Limb (tissue), 2 donors: Measurements from ENCODE around the gene ABCA7.
"Not testable (repeated sequence)": the region's sequence is repeated elsewhere in the genome, so short reads cannot be mapped to it uniquely, and the experiment has no call there.

ENCODE experiments used
- DNase-seq, 2 donors: peaks; one replicate each; pipeline ENCODE4 v3.0.0-alpha.2; 2016; ENCODE audit errors: extremely low spot score in 2 of 2

ABCA7 gene

GRCh38 chr19:1015782-1016646, 23.9 kb upstream of the ABCA7 start:
- DNase-seq = no peak

GRCh38 chr19:1016647-1017114, 23.2 kb upstream of the ABCA7 start:
- no peak for DNase-seq

GRCh38 chr19:1017115-1017905, 22.6 kb upstream of the ABCA7 start:
- no peak for DNase-seq

GRCh38 chr19:1017906-1018305, 22.0 kb upstream of the ABCA7 start:
- no peak for DNase-seq

- DNase-seq = no peak
Measured at GRCh38 chr19:1018393-1018792, 21.5 kb upstream of the ABCA7 start.

GRCh38 chr19:1018932-1019615, 20.8 kb upstream of the ABCA7 start:
- DNase-seq = peak in 1 of 2 donors; percentile 37

GRCh38 chr19:1019616-1019961, 20.3 kb upstream of the ABCA7 start:
- no peak for DNase-seq

GRCh38 chr19:1019980-1020867, 19.7 kb upstream of the ABCA7 start:
- peak in 1 of 2 donors; percentile 54 for DNase-seq

- DNase-seq = peak; percentile 98
Measured at GRCh38 chr19:1020868-1021425, 19.0 kb upstream of the ABCA7 start, which contains the start of gene TMEM259. TMEM259 (minus strand) TSS chr19:1021123; CDS start chr19:1020996, 127 bp downstream.

GRCh38 chr19:1023883-1024188, 16.1 kb upstream of the ABCA7 start:
- not testable (repeated sequence) for DNase-seq

- DNase-seq = not testable (repeated sequence)
Measured at GRCh38 chr19:1025080-1025479, 14.8 kb upstream of the ABCA7 start.

GRCh38 chr19:1025960-1026782, 13.7 kb upstream of the ABCA7 start, which contains the start of gene CNN2:
CNN2 (plus strand) TSS chr19:1026608; CDS start chr19:1026662, 54 bp downstream.
- DNase-seq = peak; percentile 81 to 90

- DNase-seq = peak in 1 of 2 donors; percentile 65
Measured at GRCh38 chr19:1026783-1027649, 12.9 kb upstream of the ABCA7 start.

GRCh38 chr19:1027650-1028061, 12.3 kb upstream of the ABCA7 start:
- no peak for DNase-seq

- DNase-seq = peak; percentile 80 to 89
Measured at GRCh38 chr19:1028062-1028926, 11.6 kb upstream of the ABCA7 start.

- no peak for DNase-seq
Measured at GRCh38 chr19:1032264-1032867, 7.5 kb upstream of the ABCA7 start.

- DNase-seq = no peak
Measured at GRCh38 chr19:1035998-1036621, 3.8 kb upstream of the ABCA7 start.
